WTC11 (cell line): ENCODE measurements around the gene RPP14. TPM values are rescaled to one million over a fixed set of nuclear protein-coding genes. Genes with fewer than 3 reads are reported as not detected.

ENCODE experiments used
- ATAC-seq: fragments of 200-7000 bp; cut with Tn5 transposase; 2 replicates; pipeline ENCODE4 v1.10.0; 2021; ENCODE audit warnings: mild to moderate bottlenecking, moderate library complexity
- CTCF ChIA-PET: fragments of 300-600 bp; sonication (Branson Sonifier 250); formaldehyde crosslinking; loops from one replicate; lab custom pipeline; 2021; ENCODE audit warnings: antibody characterized with exemption; lab: Charles Lee
- POLR2A ChIA-PET: fragments of 350-600 bp; sonication (Branson Sonifier 250); formaldehyde crosslinking; loops from one replicate; lab custom pipeline; 2021; ENCODE audit warnings: antibody characterized with exemption; lab: Charles Lee
- DNase-seq: peaks from one replicate; pipeline ENCODE4 v3.0.0; 2021; ENCODE audit warnings: low spot score
- H3K27ac Mint-ChIP-seq: 2 replicates; pipeline ENCODE4 v1.8.0; 2021; ENCODE audit warnings: mixed read lengths
- H3K27me3 Mint-ChIP-seq: 2 replicates; pipeline ENCODE4 v1.8.0; 2021; ENCODE audit warnings: low read depth, mild to moderate bottlenecking, moderate library complexity, mixed read lengths
- H3K36me3 Mint-ChIP-seq: 2 replicates; pipeline ENCODE4 v1.8.0; 2021; ENCODE audit warnings: mixed read lengths
- H3K4me1 Mint-ChIP-seq: 2 replicates; pipeline ENCODE4 v1.8.0; 2022; ENCODE audit warnings: mixed read lengths
- H3K4me3 Mint-ChIP-seq: 2 replicates; pipeline ENCODE4 v1.8.0; 2021; ENCODE audit warnings: mild to moderate bottlenecking, moderate library complexity, mixed read lengths
- H3K9me3 Mint-ChIP-seq: 2 replicates; pipeline ENCODE4 v1.8.0; 2021; ENCODE audit warnings: mixed read lengths
- AFF4 ChIP-seq: sonication (generic); formaldehyde crosslinking; IDR thresholded peaks from 2 replicates; pipeline ENCODE4 v1.8.1; 2023; ENCODE audit warnings: mild to moderate bottlenecking, missing genetic modification reagents, borderline replicate concordance
- CBFB ChIP-seq: sonication (generic); formaldehyde crosslinking; IDR thresholded peaks from 2 replicates; pipeline ENCODE4 v1.8.1; 2022; ENCODE audit warnings: mild to moderate bottlenecking, low read depth, missing genetic modification reagents
- E2F1 ChIP-seq: sonication (generic); formaldehyde crosslinking; IDR thresholded peaks from 2 replicates; pipeline ENCODE4 v1.8.0; 2022; ENCODE audit warnings: mild to moderate bottlenecking, missing genetic modification reagents
- FOXJ3 ChIP-seq: sonication (generic); formaldehyde crosslinking; IDR thresholded peaks from 2 replicates; pipeline ENCODE4 v1.9.0; 2021; ENCODE audit warnings: missing genetic modification reagents, mild to moderate bottlenecking, borderline replicate concordance
- IRF2 ChIP-seq: sonication (generic); formaldehyde crosslinking; IDR thresholded peaks from 2 replicates; pipeline ENCODE4 v1.8.0; 2022; ENCODE audit warnings: low read depth, missing genetic modification reagents, borderline replicate concordance
- JUN ChIP-seq: sonication (generic); formaldehyde crosslinking; IDR thresholded peaks from 2 replicates; pipeline ENCODE4 v1.8.0; 2023; ENCODE audit warnings: mild to moderate bottlenecking, missing genetic modification reagents
- NFATC4 ChIP-seq: fragments of 250-450 bp; sonication (Bioruptor Pico); IDR thresholded peaks from 2 replicates; pipeline ENCODE4 v1.9.0; 2021; ENCODE audit warnings: mild to moderate bottlenecking
- NFYB ChIP-seq: sonication (generic); formaldehyde crosslinking; conservative IDR thresholded peaks from 2 replicates; pipeline ENCODE4 v1.8.0; 2022; ENCODE audit warnings: low read depth, missing genetic modification reagents
- OVOL2 ChIP-seq: fragments of 250-450 bp; sonication (Bioruptor Pico); IDR thresholded peaks from 2 replicates; pipeline ENCODE4 v1.9.0; 2021; ENCODE audit warnings: mild to moderate bottlenecking, borderline replicate concordance
- PRDM15 ChIP-seq: sonication (generic); formaldehyde crosslinking; IDR thresholded peaks from 2 replicates; pipeline ENCODE4 v1.8.0; 2022; ENCODE audit warnings: missing genetic modification reagents
- PRRX2 ChIP-seq: fragments of 250-450 bp; sonication (Bioruptor Pico); IDR thresholded peaks from 2 replicates; pipeline ENCODE4 v1.8.0; 2021; ENCODE audit warnings: mild to moderate bottlenecking
- SMAD3 ChIP-seq: sonication (generic); formaldehyde crosslinking; IDR thresholded peaks from 2 replicates; pipeline ENCODE4 v1.8.0; 2022; ENCODE audit warnings: missing genetic modification reagents, mild to moderate bottlenecking, borderline replicate concordance
- TCF7 ChIP-seq: sonication (generic); formaldehyde crosslinking; IDR thresholded peaks from 2 replicates; pipeline ENCODE4 v1.8.0; 2022; ENCODE audit warnings: mild to moderate bottlenecking, low read depth, missing genetic modification reagents, moderate library complexity
- ZNF121 ChIP-seq: sonication (generic); formaldehyde crosslinking; IDR thresholded peaks from 2 replicates; pipeline ENCODE4 v1.8.0; 2023; ENCODE audit warnings: missing genetic modification reagents
- ZNF317 ChIP-seq: sonication (generic); formaldehyde crosslinking; IDR thresholded peaks from 2 replicates; pipeline ENCODE4 v1.8.1; 2023; ENCODE audit warnings: low read depth, mild to moderate bottlenecking, moderate library complexity, missing genetic modification reagents, borderline replicate concordance
- ZNF423 ChIP-seq: fragments of 250-450 bp; sonication (Bioruptor Pico); IDR thresholded peaks from 2 replicates; pipeline ENCODE4 v2.1.2; 2022; ENCODE audit warnings: mild to moderate bottlenecking, moderate library complexity
- ZNF671 ChIP-seq: fragments of 250-450 bp; sonication (Bioruptor Pico); IDR thresholded peaks from 2 replicates; pipeline ENCODE4 v1.8.0; 2021; ENCODE audit warnings: mild to moderate bottlenecking
- ZSCAN18 ChIP-seq: fragments of 250-450 bp; sonication (Bioruptor Pico); IDR thresholded peaks from 2 replicates; pipeline ENCODE4 v2.1.2; 2022; ENCODE audit warnings: mild to moderate bottlenecking, moderate library complexity
- total RNA-seq: library from RNA; stranded (reverse); gene quantifications from 3 replicates; pipeline ENCODE4 v1.2.3, GENCODE V29; 2021

Gene RPP14
- total RNA-seq, 1 experiment from 2014 or later = 17.9 TPM

DNA sequence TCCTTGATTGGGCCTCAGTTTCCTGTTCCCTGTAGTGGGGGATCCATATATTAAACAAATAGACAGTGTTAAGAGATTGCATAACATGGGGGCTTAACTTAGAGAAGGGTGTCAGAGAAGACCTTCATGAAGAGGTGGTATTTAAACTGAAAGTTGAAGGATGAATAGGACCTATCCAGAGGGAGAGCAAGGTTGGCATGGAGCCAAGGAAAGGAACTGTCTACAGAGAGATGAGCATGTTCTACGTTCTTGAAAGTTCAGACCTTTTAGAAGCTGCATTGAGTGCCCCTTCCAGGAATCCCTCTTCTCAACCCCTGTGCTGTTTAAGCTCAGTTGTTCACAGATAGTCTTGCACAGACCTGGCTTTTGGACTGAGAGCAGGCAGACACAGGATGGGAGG, 2.7 kb downstream of the RPP14 start:
- TF ChIP-seq ZNF317 (CRISPR knock-in tag) (no peak), CBFB (CRISPR knock-in tag) (no peak), JUN (CRISPR knock-in tag) (no peak), ZSCAN18 (CRISPR knock-in tag) (no peak), NFATC4 (CRISPR knock-in tag) (no peak), PRRX2 (no peak), SMAD3 (CRISPR knock-in tag) (no peak), TCF7 (no peak), ZNF671 (CRISPR knock-in tag) (no peak), PRDM15 (no peak), E2F1 (CRISPR knock-in tag) (no peak), ZNF121 (CRISPR knock-in tag) (no peak), FOXJ3 (no peak), IRF2 (no peak), AFF4 (CRISPR knock-in tag) (no peak)
- no peak for DNase-seq
- ChIA-PET CTCF (interaction anchor here (0.9 to 1.2 kb wide), 2 partner anchors 81 to 121 kb away, joined by 3 to 5 read pairs; no protein-coding TSS in a partner anchor), POLR2A (no interaction called here)
- H3K4me3 Mint-ChIP-seq = no peak overlapping the region
- no peak for ATAC-seq
- H3K4me1 Mint-ChIP-seq = peaks cover 11% of the 10 kb centered on the region
- peaks cover 3% of the 10 kb centered on the region for H3K27me3 Mint-ChIP-seq
- H3K36me3 Mint-ChIP-seq = peaks cover 30% of the 10 kb centered on the region
- no peaks in the 10 kb centered on the region for H3K9me3 Mint-ChIP-seq
- peak overlapping the region; percentile 49; the same call in 1 of the 2 replicates for H3K27ac Mint-ChIP-seq

DNA sequence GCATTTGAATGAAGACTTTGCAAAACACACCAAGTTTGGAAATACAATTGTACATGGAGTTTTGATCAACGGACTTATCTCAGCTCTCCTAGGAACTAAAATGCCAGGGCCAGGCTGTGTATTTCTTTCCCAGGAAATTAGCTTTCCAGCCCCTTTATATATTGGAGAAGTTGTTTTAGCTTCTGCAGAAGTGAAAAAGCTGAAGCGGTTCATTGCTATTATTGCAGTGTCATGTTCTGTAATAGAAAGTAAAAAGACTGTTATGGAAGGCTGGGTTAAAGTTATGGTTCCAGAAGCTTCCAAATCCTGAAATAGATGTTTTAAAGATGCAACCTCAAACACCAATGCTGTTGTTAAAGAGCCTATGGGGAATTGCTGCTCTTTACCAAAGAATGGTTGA, 11.8 kb downstream of the RPP14 start:
- H3K4me1 Mint-ChIP-seq = peaks cover 19% of the 10 kb centered on the region
- POLR2A ChIA-PET = no interaction called here

More for the DNA sequence above, 11.8 kb downstream of the RPP14 start:
- no peak overlapping the region for H3K27ac Mint-ChIP-seq
- H3K4me3 Mint-ChIP-seq = no peak overlapping the region
- CTCF ChIA-PET = interaction anchor here (1.4 to 1.8 kb wide), 2 partner anchors 98 to 140 kb away, joined by 3 to 6 read pairs; no protein-coding TSS in a partner anchor
- peaks cover 50% of the 10 kb centered on the region for H3K36me3 Mint-ChIP-seq
- ATAC-seq (no peak), DNase-seq (no peak)
- H3K9me3 Mint-ChIP-seq = no peaks in the 10 kb centered on the region
- no peaks in the 10 kb centered on the region for H3K27me3 Mint-ChIP-seq
- TF ChIP-seq NFYB = no peak
- no peak for TF ChIP-seq JUN (CRISPR knock-in tag)
- no peak for TF ChIP-seq ZNF423 (CRISPR knock-in tag)
- no peak for TF ChIP-seq OVOL2 (CRISPR knock-in tag)
